ENCODE results near the gene STN1. TPM values are rescaled to one million over a fixed set of nuclear protein-coding genes. Genes with fewer than 3 reads are reported as not detected.

STN1 gene
- total RNA-seq, 1 donor from 2014 or later, result 21.5 TPM

DNA sequence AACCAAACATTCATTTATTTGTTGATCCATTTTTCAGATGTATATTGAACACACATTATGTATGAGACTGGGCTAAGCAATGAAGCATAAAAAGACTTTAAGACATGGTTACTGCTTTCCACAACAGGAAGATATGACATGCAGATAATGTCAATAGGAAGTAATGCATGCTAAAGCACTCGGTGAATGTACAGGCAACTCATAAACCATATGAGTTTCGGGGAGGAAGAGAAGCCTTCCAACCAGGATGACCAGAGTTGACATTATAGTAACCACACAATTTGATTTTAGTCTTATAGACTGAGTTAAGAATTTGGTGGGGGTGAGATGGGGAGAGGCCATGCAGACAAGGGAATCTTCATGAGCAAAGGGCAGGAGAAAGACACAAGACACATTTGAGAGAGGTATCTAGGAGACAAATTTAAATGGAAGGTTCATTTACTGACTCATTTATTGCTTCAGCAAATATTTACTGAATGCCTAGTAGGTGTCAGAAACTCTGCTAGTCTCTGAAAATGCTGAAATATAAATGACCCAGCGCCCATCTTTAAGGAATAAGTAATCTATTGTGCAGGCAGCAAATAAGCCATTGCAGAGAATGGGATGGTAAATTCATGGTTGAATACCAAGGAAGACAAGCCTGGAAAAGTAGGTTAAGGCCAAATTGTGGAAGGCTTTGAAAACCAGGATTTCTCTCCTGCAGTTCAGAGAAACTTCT is 30.0 kb upstream of the STN1 start:
- peaks cover 12% of the 10 kb centered on the region for H3K27me3 Mint-ChIP-seq (ENCODE audit: unreplicated experiment)
- H3K36me3 Mint-ChIP-seq (ENCODE audit: unreplicated experiment), result no peaks in the 10 kb centered on the region
- peaks cover 5% of the 10 kb centered on the region for H3K9me3 Mint-ChIP-seq (ENCODE audit: unreplicated experiment)
- no peak for DNase-seq (ENCODE audit: extremely low spot score, unreplicated experiment)
- H3K4me1 Mint-ChIP-seq (ENCODE audit: unreplicated experiment), result peaks cover 8% of the 10 kb centered on the region
- no peak overlapping the region for H3K4me3 Mint-ChIP-seq (ENCODE audit: unreplicated experiment)
- H3K27ac Mint-ChIP-seq (ENCODE audit: unreplicated experiment), result no peak overlapping the region
- TF ChIP-seq, protein P1, sequence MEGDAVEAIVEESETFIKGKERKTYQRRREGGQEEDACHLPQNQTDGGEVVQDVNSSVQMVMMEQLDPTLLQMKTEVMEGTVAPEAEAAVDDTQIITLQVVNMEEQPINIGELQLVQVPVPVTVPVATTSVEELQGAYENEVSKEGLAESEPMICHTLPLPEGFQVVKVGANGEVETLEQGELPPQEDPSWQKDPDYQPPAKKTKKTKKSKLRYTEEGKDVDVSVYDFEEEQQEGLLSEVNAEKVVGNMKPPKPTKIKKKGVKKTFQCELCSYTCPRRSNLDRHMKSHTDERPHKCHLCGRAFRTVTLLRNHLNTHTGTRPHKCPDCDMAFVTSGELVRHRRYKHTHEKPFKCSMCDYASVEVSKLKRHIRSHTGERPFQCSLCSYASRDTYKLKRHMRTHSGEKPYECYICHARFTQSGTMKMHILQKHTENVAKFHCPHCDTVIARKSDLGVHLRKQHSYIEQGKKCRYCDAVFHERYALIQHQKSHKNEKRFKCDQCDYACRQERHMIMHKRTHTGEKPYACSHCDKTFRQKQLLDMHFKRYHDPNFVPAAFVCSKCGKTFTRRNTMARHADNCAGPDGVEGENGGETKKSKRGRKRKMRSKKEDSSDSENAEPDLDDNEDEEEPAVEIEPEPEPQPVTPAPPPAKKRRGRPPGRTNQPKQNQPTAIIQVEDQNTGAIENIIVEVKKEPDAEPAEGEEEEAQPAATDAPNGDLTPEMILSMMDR (IDR thresholded peaks at IDR 0.05), result no peak

DNA sequence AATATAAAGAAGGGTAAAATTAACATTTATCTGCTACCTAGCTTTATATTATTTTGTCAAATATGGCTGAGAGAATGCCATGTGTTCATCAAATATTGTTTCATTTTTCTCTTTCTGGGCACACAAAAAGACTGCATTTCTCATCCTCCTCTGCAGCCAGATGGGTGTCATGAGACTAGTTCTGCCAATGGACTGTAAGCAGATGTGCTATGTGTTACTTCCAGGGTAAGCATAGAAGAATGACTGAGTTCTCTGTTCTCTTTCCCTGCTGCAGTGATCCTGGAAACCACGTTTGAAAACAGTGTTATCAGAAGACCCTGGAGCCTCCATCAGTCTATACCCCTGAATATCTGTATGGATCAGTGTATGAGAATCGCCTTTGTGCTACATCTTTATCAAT is 24.9 kb upstream of the STN1 start:
- no peaks in the 10 kb centered on the region for H3K36me3 Mint-ChIP-seq (ENCODE audit: unreplicated experiment)
- no peak for DNase-seq (ENCODE audit: extremely low spot score, unreplicated experiment)
- H3K27me3 Mint-ChIP-seq (ENCODE audit: unreplicated experiment), result peaks cover 16% of the 10 kb centered on the region
- H3K27ac Mint-ChIP-seq (ENCODE audit: unreplicated experiment), result no peak overlapping the region
- TF ChIP-seq, protein P1 (IDR thresholded peaks at IDR 0.05), result no peak
- no peak overlapping the region for H3K4me3 Mint-ChIP-seq (ENCODE audit: unreplicated experiment)
- no peaks in the 10 kb centered on the region for H3K9me3 Mint-ChIP-seq (ENCODE audit: unreplicated experiment)
- no peaks in the 10 kb centered on the region for H3K4me1 Mint-ChIP-seq (ENCODE audit: unreplicated experiment)

DNA sequence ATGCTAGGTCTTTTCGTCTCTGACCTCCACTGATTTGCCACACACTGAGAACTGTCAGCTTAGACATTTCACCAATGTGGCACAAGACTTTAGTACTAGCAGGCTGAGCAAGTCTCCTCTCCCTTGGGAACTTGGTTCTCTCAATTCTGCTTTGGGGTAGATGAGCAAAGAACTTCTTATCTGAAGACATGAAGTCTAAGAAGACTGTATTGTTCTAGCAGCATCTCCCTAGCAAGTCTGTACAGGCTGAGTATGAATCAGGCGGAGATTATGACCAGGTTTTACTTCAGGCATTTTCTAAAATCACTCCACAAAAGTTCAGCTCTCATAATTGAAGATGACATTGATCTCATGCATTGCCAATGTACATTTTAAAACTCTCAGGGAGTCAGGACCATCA is 23.8 kb upstream of the STN1 start:
- TF ChIP-seq, protein P1 (IDR thresholded peaks at IDR 0.05), result no peak
- Mint-ChIP-seq H3K4me3 (ENCODE audit: unreplicated experiment) (no peak overlapping the region), H3K27me3 (ENCODE audit: unreplicated experiment) (peaks cover 20% of the 10 kb centered on the region), H3K4me1 (ENCODE audit: unreplicated experiment) (no peaks in the 10 kb centered on the region), H3K27ac (ENCODE audit: unreplicated experiment) (no peak overlapping the region), H3K36me3 (ENCODE audit: unreplicated experiment) (no peaks in the 10 kb centered on the region), H3K9me3 (ENCODE audit: unreplicated experiment) (no peaks in the 10 kb centered on the region)
- DNase-seq (ENCODE audit: extremely low spot score, unreplicated experiment), result no peak

DNA sequence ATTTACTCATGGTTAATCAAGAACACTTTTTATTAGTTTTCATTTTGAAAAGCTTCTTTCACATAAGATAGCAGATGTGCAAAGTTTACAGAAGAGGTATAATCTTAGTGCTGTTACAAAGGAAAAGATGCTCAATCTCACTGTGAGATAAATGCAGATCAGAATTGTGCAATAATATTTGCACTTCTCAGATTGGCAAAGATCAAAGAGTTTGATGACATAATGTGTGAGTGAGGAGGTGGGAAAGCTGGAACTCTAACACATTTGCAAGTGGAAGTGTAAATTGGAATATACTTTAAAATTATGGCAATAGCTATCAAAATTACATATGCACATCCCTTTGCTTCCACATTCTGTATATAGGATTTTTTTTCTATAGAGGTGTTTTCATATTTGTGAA is 21.5 kb upstream of the STN1 start:
- Mint-ChIP-seq H3K9me3 (ENCODE audit: unreplicated experiment) (no peaks in the 10 kb centered on the region), H3K4me1 (ENCODE audit: unreplicated experiment) (no peaks in the 10 kb centered on the region), H3K4me3 (ENCODE audit: unreplicated experiment) (no peak overlapping the region), H3K27ac (ENCODE audit: unreplicated experiment) (no peak overlapping the region), H3K36me3 (ENCODE audit: unreplicated experiment) (no peaks in the 10 kb centered on the region), H3K27me3 (ENCODE audit: unreplicated experiment) (peaks cover 23% of the 10 kb centered on the region)
- no peak for DNase-seq (ENCODE audit: extremely low spot score, unreplicated experiment)
- TF ChIP-seq, protein P1 (IDR thresholded peaks at IDR 0.05), result no peak

DNA sequence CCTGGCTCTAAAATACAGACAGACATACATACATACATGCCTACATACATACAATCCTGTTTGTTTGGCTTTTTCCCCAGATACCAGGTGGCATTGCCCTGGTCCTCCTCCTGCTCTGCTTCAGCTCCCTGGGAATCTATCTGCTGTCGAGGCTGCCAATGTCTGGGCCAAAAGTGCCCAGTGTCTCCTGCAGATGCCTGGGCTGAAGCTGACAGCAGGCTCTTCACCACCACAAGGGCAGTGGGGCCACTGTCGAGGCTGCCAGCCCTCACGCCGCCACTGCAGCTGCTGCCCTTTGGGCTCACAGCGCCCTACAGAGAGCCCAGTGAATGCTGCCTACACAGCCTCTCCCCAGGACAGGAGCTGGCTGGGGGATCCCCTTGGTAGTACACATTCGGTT is 18.0 kb upstream of the STN1 start:
- H3K9me3 Mint-ChIP-seq (ENCODE audit: unreplicated experiment), result no peaks in the 10 kb centered on the region
- no peak for DNase-seq (ENCODE audit: extremely low spot score, unreplicated experiment)
- no peak overlapping the region for H3K27ac Mint-ChIP-seq (ENCODE audit: unreplicated experiment)
- no peaks in the 10 kb centered on the region for H3K36me3 Mint-ChIP-seq (ENCODE audit: unreplicated experiment)
- peaks cover 14% of the 10 kb centered on the region for H3K27me3 Mint-ChIP-seq (ENCODE audit: unreplicated experiment)
- TF ChIP-seq, protein P1 (IDR thresholded peaks at IDR 0.05), result no peak
- H3K4me1 Mint-ChIP-seq (ENCODE audit: unreplicated experiment), result no peaks in the 10 kb centered on the region
- H3K4me3 Mint-ChIP-seq (ENCODE audit: unreplicated experiment), result no peak overlapping the region

Data from osteocyte (in vitro differentiated cells).